OCI-M2 (cell line): ENCODE measurements around the gene GALNT5.
"Not testable (repeated sequence)": the region's sequence is repeated elsewhere in the genome, so short reads cannot be mapped to it uniquely, and the experiment has no call there.

Experiments
- DNase-seq: peaks from one replicate; lab custom pipeline; 2025; ENCODE audit not compliant: unreplicated experiment; lab: John Stamatoyannopoulos, UW

The GALNT5 gene

GRCh38 chr2:157246765-157247407, 10.6 kb upstream of the GALNT5 start:
- no peak for DNase-seq

DNA sequence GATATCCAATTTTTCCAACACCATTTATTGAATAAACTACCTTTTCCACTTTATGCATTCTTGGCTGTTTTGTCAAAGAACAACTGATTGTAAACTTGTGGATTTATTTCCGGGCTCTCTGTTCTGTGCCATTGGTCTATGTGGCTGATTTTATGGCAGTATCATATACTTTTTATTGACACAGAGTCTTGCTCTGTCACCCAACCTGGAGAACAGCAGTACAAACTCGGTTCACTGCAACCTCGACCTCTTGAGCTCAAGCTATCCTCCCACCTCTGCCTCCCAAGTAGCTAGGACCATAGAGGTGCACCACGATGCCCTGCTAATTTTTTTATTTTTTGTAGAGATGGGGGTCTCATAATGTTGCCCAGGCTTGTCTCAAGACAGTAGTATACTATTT, 6.7 kb upstream of the GALNT5 start:
- DNase-seq: no peak

DNA sequence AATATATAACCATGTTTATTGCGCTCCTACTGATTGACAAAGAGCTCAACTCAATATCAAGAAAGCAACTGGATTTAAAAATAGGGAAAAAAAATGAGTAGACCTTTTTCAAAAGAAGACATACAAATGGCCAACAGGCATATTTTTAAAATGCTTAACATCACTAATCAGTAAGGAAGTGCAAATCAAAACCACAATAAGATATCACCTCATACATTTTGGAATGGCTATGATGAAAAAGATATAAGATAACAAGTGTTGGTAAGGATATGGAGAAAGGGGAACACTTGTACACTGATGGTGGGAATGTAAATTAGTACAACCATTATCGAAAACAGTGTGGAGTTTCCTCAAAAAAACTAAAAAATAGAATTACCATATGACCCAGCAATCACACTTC, 5.6 kb upstream of the GALNT5 start:
- no peak for DNase-seq

- DNase-seq: no peak
Measured at GRCh38 chr2:157252529-157252928, 5.0 kb upstream of the GALNT5 start.

- no peak for DNase-seq
Measured at GRCh38 chr2:157254041-157254440, 3.5 kb upstream of the GALNT5 start.

- DNase-seq: no peak
Measured at GRCh38 chr2:157255746-157256145, 1.8 kb upstream of the GALNT5 start.

GRCh38 chr2:157256626-157257025, 879 bp upstream of the GALNT5 start:
- no peak for DNase-seq

- peak; percentile 24 for DNase-seq
Measured at GRCh38 chr2:157258520-157259326, 1.2 kb downstream of the GALNT5 start.

DNA sequence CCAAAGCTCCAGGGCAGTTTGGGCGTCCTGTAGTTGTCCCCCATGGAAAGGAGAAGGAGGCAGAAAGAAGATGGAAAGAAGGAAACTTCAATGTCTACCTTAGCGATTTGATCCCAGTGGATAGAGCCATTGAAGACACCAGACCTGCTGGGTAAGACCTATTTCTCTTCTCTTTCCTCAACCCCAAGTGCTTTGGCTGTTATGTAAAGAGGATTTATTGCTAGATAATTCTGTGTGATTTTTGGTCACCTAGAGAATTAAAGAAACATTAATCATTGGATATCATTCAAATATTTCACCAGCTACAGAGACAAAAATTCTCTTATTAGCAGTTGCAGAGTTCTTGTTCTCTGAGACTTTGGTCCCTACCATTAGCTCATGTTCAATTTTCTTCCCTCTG, 1.9 kb downstream of the GALNT5 start:
- no peak for DNase-seq

GRCh38 chr2:157259960-157260359, 2.5 kb downstream of the GALNT5 start:
- DNase-seq: no peak

DNA sequence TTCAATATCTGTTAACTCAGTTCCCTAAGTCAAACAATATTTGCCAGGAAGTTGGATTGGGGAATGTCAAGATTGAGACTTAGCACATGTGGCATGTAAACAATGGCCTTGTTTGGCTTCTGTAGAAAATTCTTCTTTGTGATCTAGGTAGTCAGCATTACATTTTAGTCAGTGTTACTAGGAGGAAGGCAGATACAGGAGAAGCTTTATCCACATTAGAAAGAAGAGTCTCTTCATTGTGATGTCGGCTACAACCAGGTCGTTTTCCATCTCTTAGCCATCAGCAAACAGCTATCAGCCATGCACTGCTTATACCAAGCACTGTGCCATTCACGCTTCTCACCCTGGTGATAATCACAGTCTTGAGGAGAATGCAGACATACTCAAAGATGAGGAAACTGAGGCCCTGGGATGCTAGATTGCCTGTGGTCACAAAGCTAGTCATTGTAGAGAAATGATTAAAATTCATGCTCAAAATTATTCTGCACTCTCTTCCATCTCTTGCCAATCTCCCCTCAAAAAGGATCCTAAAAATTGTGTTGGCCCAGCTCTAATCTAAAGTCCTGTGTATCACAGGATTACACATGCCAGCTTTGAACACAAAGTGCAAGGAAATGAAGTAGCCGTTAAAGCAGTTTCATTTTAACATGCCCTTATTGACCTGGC, 3.2 kb downstream of the GALNT5 start:
- DNase-seq: no peak

DNA sequence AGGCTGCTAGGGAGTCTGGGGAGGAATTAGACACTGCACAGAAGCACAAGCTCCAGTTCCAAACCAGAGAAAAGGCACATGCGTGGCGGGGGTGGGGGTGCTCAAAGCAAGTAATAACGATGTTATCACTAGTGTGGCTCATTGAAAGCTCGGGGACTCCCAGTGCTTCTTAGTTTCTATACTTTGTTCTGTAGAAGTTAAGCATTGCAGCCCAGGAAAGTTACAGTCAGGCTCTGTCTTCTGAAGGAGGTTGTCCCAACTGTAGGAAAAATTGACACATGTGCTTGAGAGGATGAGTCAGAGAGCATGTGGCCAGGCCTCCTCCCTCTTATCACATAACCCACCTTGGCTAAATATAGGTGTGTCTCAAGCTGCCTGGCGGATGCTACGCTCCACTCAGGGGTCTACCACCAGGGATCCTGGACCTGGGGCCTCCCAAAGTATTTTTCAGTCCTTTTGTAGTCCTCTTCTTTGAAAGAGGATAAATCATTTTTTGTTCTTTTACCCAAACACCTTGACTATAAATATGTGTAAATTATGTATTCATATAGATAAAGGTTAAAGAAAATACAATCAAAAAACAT, 3.8 kb downstream of the GALNT5 start:
- peak; percentile 68 for DNase-seq

- DNase-seq: no peak
Measured at GRCh38 chr2:157262248-157262647, 4.7 kb downstream of the GALNT5 start.

DNA sequence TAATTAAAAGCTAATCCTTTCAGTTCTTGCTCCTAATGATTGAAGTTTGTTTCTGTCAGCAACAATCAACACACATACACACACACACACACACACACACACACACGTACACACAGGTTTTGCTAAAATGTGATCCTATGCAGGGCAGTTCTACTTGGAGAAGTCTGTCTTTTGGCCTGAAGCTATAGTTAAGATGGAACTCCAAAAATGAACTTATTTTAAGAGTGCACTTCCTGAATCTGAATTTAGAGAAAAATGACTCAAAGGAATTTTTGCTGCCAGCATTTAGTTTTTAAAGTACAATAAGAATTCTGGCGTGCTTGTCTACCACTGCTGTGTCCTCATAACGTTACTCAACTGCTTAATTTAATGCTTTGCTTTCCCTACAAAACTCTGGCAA, 6.6 kb downstream of the GALNT5 start:
- DNase-seq: no peak

- no peak for DNase-seq
Measured at GRCh38 chr2:157265825-157266224, 8.3 kb downstream of the GALNT5 start.

DNA sequence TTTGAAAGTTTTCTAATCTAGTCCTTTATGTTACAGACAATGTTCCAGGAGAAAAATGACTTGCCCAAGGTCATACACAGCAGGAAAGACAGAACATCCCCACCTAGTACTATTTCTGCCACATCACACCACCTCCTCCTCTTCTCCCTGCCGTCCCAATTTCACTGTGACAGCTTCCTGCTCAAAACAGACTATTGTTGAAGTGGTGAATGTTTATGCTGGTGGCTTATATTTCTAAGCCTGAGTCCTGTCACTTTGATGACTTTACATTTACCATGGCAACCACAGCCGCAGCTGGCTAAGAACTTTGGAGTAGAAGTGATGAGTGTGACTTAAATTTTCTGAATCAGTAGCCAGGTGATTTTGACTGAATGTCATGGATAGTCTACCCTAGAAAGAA, 10.0 kb downstream of the GALNT5 start:
- DNase-seq: no peak

GRCh38 chr2:157269060-157269459, 11.6 kb downstream of the GALNT5 start:
- no peak for DNase-seq

GRCh38 chr2:157269922-157270321, 12.4 kb downstream of the GALNT5 start:
- DNase-seq: no peak

DNA sequence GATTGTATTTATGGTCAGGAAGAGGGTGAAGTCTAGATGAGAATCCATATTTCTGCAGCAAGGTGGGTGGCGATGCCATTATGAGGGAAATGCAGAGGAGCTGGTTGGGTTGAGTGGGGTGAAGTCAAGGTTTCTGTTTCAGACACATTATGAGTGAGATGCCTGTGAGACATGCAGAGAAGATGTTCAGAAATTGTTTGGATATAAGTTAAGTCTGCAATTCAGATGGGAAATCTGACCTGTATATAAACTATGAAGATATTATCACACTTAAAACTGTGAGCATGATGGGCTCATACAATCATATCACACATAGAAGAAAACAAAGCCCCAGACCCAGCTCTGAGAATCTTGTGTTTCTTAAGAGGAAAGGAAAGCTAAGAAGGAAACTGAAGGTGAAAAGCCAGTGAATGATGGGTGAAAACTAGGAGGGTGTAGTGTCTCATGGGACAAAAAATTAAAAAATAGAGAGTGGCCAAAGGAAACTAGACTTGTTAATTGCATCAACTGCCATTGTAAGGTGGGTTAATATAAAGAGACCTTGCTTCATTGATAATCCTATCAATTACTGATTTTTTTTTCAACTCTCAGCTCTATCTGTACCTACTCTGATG, 14.2 kb downstream of the GALNT5 start:
- no peak for DNase-seq

DNA sequence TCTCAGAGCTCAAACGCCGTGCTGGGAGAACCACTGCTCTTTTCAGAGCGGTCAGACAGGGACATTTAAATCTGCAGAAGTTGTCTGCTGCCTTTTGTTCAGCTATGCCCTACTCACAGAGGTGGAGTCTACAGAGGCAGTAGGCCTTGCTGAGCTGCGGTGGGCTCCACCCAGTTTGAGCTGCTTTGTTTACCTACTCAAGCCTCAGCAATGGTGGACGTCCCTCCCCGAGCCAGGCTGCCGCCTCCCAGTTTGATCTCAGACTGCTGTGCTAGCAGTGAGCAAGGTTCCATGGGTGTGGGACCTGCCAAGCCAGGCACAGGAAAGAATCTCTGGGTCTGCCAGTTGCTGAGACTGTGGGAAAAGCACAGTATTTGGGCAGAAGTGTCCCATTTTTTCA, 21.8 kb downstream of the GALNT5 start:
- not testable (repeated sequence) for DNase-seq

- DNase-seq: no peak
Measured at GRCh38 chr2:157281316-157281715, 23.8 kb downstream of the GALNT5 start.
